Dedifferentiated amniotic fluid mesenchymal stem cell (primary cell): ENCODE data around the gene BIN1.

Source experiments
- DNase-seq: peaks from one replicate; pipeline ENCODE4 v3.0.0-alpha.2; 2016; ENCODE audit errors: extremely low spot score

BIN1 gene

GRCh38 chr2:127024769-127025358, 82.1 kb downstream of the BIN1 start:
- DNase-seq = no peak

- DNase-seq = no peak
Observed at GRCh38 chr2:127023504-127023903, 83.5 kb downstream of the BIN1 start.

GRCh38 chr2:127022817-127023216, 84.1 kb downstream of the BIN1 start:
- DNase-seq = no peak

- DNase-seq = no peak
Observed at GRCh38 chr2:127020536-127020935, 86.4 kb downstream of the BIN1 start.

- no peak for DNase-seq
Observed at GRCh38 chr2:127017548-127017947, 89.4 kb downstream of the BIN1 start.

GRCh38 chr2:127016329-127016728, 90.6 kb downstream of the BIN1 start:
- no peak for DNase-seq

- DNase-seq = no peak
Observed at GRCh38 chr2:127015106-127015910, 91.6 kb downstream of the BIN1 start.

- DNase-seq = peak; percentile 78
Observed at GRCh38 chr2:127014630-127015029, 92.3 kb downstream of the BIN1 start.

GRCh38 chr2:127014224-127014623, 92.7 kb downstream of the BIN1 start:
- no peak for DNase-seq

GRCh38 chr2:127012868-127013267, 94.1 kb downstream of the BIN1 start:
- no peak for DNase-seq

- no peak for DNase-seq
Observed at GRCh38 chr2:127012215-127012614, 94.7 kb downstream of the BIN1 start.

GRCh38 chr2:127011796-127012195, 95.2 kb downstream of the BIN1 start:
- no peak for DNase-seq

GRCh38 chr2:127011231-127011661, 95.7 kb downstream of the BIN1 start:
- no peak for DNase-seq

GRCh38 chr2:127008265-127009015, 98.5 kb downstream of the BIN1 start:
- DNase-seq = no peak

GRCh38 chr2:127007652-127008051, 99.3 kb downstream of the BIN1 start:
- DNase-seq = peak; percentile 36

GRCh38 chr2:127006962-127007361, 100.0 kb downstream of the BIN1 start:
- no peak for DNase-seq

- no peak for DNase-seq
Observed at GRCh38 chr2:127004893-127005600, 101.9 kb downstream of the BIN1 start.

GRCh38 chr2:127003070-127003800, 103.7 kb downstream of the BIN1 start:
- no peak for DNase-seq

- no peak for DNase-seq
Observed at GRCh38 chr2:127001751-127002150, 105.2 kb downstream of the BIN1 start.

- no peak for DNase-seq
Observed at GRCh38 chr2:127000937-127001336, 106.0 kb downstream of the BIN1 start.

GRCh38 chr2:127000194-127000593, 106.8 kb downstream of the BIN1 start:
- DNase-seq = no peak
